HepG2 (cell line): Measurements from ENCODE around the gene FLVCR1. TPM values are rescaled to one million over a fixed set of nuclear protein-coding genes. Genes with fewer than 3 reads are reported as not detected.

ENCODE experiments used
- CREB1 ChIP-seq, 2 experiments: fragments of 450-650 bp in 1 of 2; IDR thresholded peaks; 2 replicates each; pipeline ENCODE4 v1.6.1; 2016 to 2017; ENCODE audit warnings: control low read depth in 1 of 2, mild to moderate bottlenecking in 1 of 2, missing compliant biosample characterization in 1 of 2, missing genetic modification characterization in 1 of 2
- FOSL2 ChIP-seq: sonication (generic); formaldehyde crosslinking; IDR thresholded peaks from 2 replicates; pipeline ENCODE4 v1.4.0; 2020; ENCODE audit warnings: missing genetic modification reagents
- FOXP1 ChIP-seq, 2 experiments: fragments of 450-650 bp in 1 of 2; IDR thresholded peaks; 2 replicates each; pipeline ENCODE4 v1.6.1; 2017 to 2018; ENCODE audit warnings: antibody characterized with exemption in 1 of 2
- GATAD2A ChIP-seq: IDR thresholded peaks from 2 replicates; pipeline ENCODE4 v1.6.1; 2016
- GZF1 ChIP-seq: sonication (generic); formaldehyde crosslinking; IDR thresholded peaks from 2 replicates; pipeline ENCODE4 v1.5.1; 2020; ENCODE audit warnings: mild to moderate bottlenecking, missing genetic modification reagents
- HMGA1 ChIP-seq: sonication (generic); formaldehyde crosslinking; conservative IDR thresholded peaks from 2 replicates; pipeline ENCODE4 v1.4.0; 2020; ENCODE audit warnings: missing genetic modification reagents
- HNRNPH1 ChIP-seq: fragments of 200-400 bp; formaldehyde crosslinking; optimal IDR thresholded peaks from 2 replicates; pipeline ENCODE3; 2017; ENCODE audit warnings: mild to moderate bottlenecking, low read depth, low read length
- JUND ChIP-seq: sonication (generic); formaldehyde crosslinking; IDR thresholded peaks from 2 replicates; pipeline ENCODE4 v1.8.0; 2022; ENCODE audit warnings: mild to moderate bottlenecking, missing genetic modification reagents
- KDM5B ChIP-seq: sonication (generic); formaldehyde crosslinking; IDR thresholded peaks from 2 replicates; pipeline ENCODE4 v1.4.0; 2020; ENCODE audit warnings: missing genetic modification reagents, mild to moderate bottlenecking, borderline replicate concordance
- LCORL ChIP-seq, 2 experiments: fragments of 450-650 bp in 1 of 2; sonication (generic) in 1 of 2; formaldehyde crosslinking in 1 of 2; IDR thresholded peaks; 2 replicates each; pipeline versions ENCODE4 v1.5.0 to v1.6.1; 2017 to 2020; ENCODE audit warnings: antibody characterized with exemption in 1 of 2, missing genetic modification reagents in 1 of 2
- MYNN ChIP-seq: sonication (generic); formaldehyde crosslinking; IDR thresholded peaks from 2 replicates; pipeline ENCODE4 v1.4.0; 2020; ENCODE audit warnings: mild to moderate bottlenecking, low read depth, missing genetic modification reagents
- PLSCR1 ChIP-seq: sonication (generic); formaldehyde crosslinking; IDR thresholded peaks from 2 replicates; pipeline ENCODE4 v1.5.0; 2020; ENCODE audit warnings: missing genetic modification reagents, mild to moderate bottlenecking, borderline replicate concordance
- SALL1 ChIP-seq: sonication (generic); formaldehyde crosslinking; IDR thresholded peaks from 2 replicates; pipeline ENCODE4 v1.8.0; 2022; ENCODE audit warnings: mild to moderate bottlenecking, missing genetic modification reagents
- SPEN ChIP-seq: sonication (generic); formaldehyde crosslinking; IDR thresholded peaks from 2 replicates; pipeline ENCODE4 v1.5.1; 2020; ENCODE audit warnings: low read depth, mild to moderate bottlenecking, missing genetic modification reagents
- SRY ChIP-seq: sonication (generic); formaldehyde crosslinking; IDR thresholded peaks from 2 replicates; pipeline ENCODE4 v1.8.0; 2022; ENCODE audit warnings: mild to moderate bottlenecking, missing genetic modification reagents
- TFAP4 ChIP-seq: sonication (generic); IDR thresholded peaks from 2 replicates; pipeline ENCODE4 v1.6.1; 2016; ENCODE audit warnings: low read depth, borderline replicate concordance
- XRCC5 ChIP-seq: fragments of 200-400 bp; formaldehyde crosslinking; optimal IDR thresholded peaks from 2 replicates; pipeline ENCODE3; 2017; ENCODE audit warnings: mild to moderate bottlenecking, low read length
- ZFX ChIP-seq: sonication (generic); formaldehyde crosslinking; IDR thresholded peaks from 2 replicates; pipeline ENCODE4 v1.4.0; 2020; ENCODE audit warnings: mild to moderate bottlenecking, low read depth, missing genetic modification reagents, moderate library complexity
- ZNF138 ChIP-seq: sonication (generic); formaldehyde crosslinking; IDR thresholded peaks from 2 replicates; pipeline ENCODE4 v1.5.0; 2020; ENCODE audit warnings: mild to moderate bottlenecking, low read depth, missing genetic modification reagents
- ZNF512 ChIP-seq: sonication (generic); formaldehyde crosslinking; IDR thresholded peaks from 2 replicates; pipeline ENCODE4 v1.4.0; 2020; ENCODE audit warnings: mild to moderate bottlenecking, missing genetic modification reagents
- ZNF672 ChIP-seq: sonication (generic); formaldehyde crosslinking; IDR thresholded peaks from 2 replicates; pipeline ENCODE4 v1.8.1; 2022; ENCODE audit warnings: missing genetic modification reagents
- ZNF790 ChIP-seq: sonication (generic); formaldehyde crosslinking; IDR thresholded peaks from 2 replicates; pipeline ENCODE4 v1.8.0; 2022; ENCODE audit warnings: missing genetic modification reagents, mild to moderate bottlenecking, borderline replicate concordance
- ZUFSP ChIP-seq: sonication (generic); formaldehyde crosslinking; IDR thresholded peaks from 2 replicates; pipeline ENCODE4 v1.9.0; 2021; ENCODE audit warnings: missing genetic modification reagents, mild to moderate bottlenecking, borderline replicate concordance
- polyA plus RNA-seq, 8 experiments: library from polyadenylated mRNA; depleted of rRNA in 3 of 8; stranded (reverse) in 7 of 8; unstranded in 1 of 8; fragments of >200 nt; fragmentation: Illumina TruSeq in 4 of 8; extraction: Trizol in 4 of 8; gene quantifications; 2 replicates each; pipeline versions ENCODE4 v1.2.1 to v1.2.3, GENCODE V29; 2011 to 2016; ENCODE audit warnings: low read depth in 4 of 8, missing spikeins in 1 of 8, mixed read lengths in 1 of 8; ENCODE audit not compliant: insufficient read depth in 1 of 8
- total RNA-seq, 5 experiments: library from RNA; depleted of rRNA; stranded (reverse); fragments of >200 nt; fragmentation: Illumina TruSeq; extraction: Trizol; gene quantifications; 2 replicates each; pipeline ENCODE4 v1.2.3, GENCODE V29; 2016; ENCODE audit warnings: low read depth in 1 of 5

Gene FLVCR1
- total and polyA plus RNA-seq, 2 of the 13 experiments (the other 11 are each of a cell fraction or from before 2014, with no cell fraction given): 14.8 to 39.8 TPM

- no peak for TF ChIP-seq SALL1
- no peak for TF ChIP-seq PLSCR1
- TF ChIP-seq LCORL (IDR thresholded peaks at IDR 0.05): no peak
- TF ChIP-seq LCORL (CRISPR knock-in tag; IDR thresholded peaks at IDR 0.05): peak; percentile 55
- no peak for TF ChIP-seq ZNF138 (CRISPR knock-in tag)
- TF ChIP-seq FOXP1 (IDR thresholded peaks at IDR 0.05): no peak
- TF ChIP-seq FOXP1 (CRISPR knock-in tag; IDR thresholded peaks at IDR 0.05): peak; percentile 35
- no peak for TF ChIP-seq SRY (CRISPR knock-in tag)
- no peak for TF ChIP-seq HNRNPH1
- no peak for TF ChIP-seq MYNN (CRISPR knock-in tag)
- TF ChIP-seq ZNF790 (CRISPR knock-in tag): no peak
- no peak for TF ChIP-seq ZUFSP
- peak; percentile 71 for TF ChIP-seq JUND (CRISPR knock-in tag)
- TF ChIP-seq SPEN (CRISPR knock-in tag): no peak
- no peak for TF ChIP-seq GZF1 (CRISPR knock-in tag)
- TF ChIP-seq XRCC5: no peak
- no peak for TF ChIP-seq ZNF672 (CRISPR knock-in tag)
- TF ChIP-seq GATAD2A: peak; percentile 66; the same call in 1 of the 2 replicates
- TF ChIP-seq ZNF512: no peak
- TF ChIP-seq TFAP4: no peak
- TF ChIP-seq CREB1 (IDR thresholded peaks at IDR 0.05): no peak
- TF ChIP-seq CREB1 (CRISPR knock-in tag; IDR thresholded peaks at IDR 0.05): peak; percentile 40; the same call in 1 of the 2 replicates
- TF ChIP-seq HMGA1 (CRISPR knock-in tag): no peak
- no peak for TF ChIP-seq KDM5B (CRISPR knock-in tag)
- peak; percentile 49; the same call in 1 of the 2 replicates for TF ChIP-seq ZFX (CRISPR knock-in tag)
- peak; percentile 94 for TF ChIP-seq FOSL2 (CRISPR knock-in tag)
These were observed 73.1 kb downstream of the FLVCR1 start (continued) for GRCh38 chr1:212930986-212931678.
